NCI-H1436 treated with DMSO at 0.1 percent for 48 hours (cell line): Measurements from ENCODE around the gene ERN2.

ENCODE experiments used
- DNase-seq: peaks from one replicate; lab custom pipeline; 2025; lab: John Stamatoyannopoulos, UW

Gene ERN2

DNA sequence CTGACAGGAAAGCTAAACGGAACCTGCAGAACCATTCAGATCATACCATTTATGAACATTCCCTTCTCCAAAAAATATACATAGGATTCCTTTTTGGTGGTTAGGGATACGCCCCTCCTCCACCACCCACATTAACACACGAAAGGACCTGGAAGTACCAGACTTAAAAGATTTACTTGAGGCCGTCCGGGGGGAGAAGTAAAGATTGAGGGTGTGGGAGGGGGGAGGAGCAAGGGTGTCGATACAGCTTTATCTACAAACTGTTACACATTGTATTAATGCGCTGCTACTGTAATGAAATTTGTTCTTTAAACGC is 72.4 kb downstream of the ERN2 start:
- no peak for DNase-seq
